B cell (primary cell): Measurements from ENCODE around the gene KPNA2. TPM values are rescaled to one million over a fixed set of nuclear protein-coding genes. Genes with fewer than 3 reads are reported as not detected.

Experiments
- ATAC-seq: fragments of 200-7000 bp; cut with Tn5 transposase; one replicate; pipeline ENCODE4 v1.10.0; 2021; ENCODE audit warnings: low read depth, mild to moderate bottlenecking, moderate number of reproducible peaks, moderate library complexity
- CTCF ChIA-PET: fragments of 350-600 bp; sonication (Branson Sonifier 250); formaldehyde crosslinking; loops from one replicate; lab custom pipeline; 2021; ENCODE audit warnings: antibody characterized with exemption, inconsistent platforms; lab: Charles Lee
- POLR2A ChIA-PET: fragments of 350-600 bp; sonication (Branson Sonifier 250); formaldehyde crosslinking; loops from one replicate; lab custom pipeline; 2021; ENCODE audit warnings: antibody characterized with exemption; lab: Charles Lee
- DNase-seq: peaks from one replicate; pipeline ENCODE4 v3.0.0; 2013
- H2AFZ ChIP-seq: 2 replicates; pipeline ENCODE4 v1.6.1; 2012; ENCODE audit warnings: mild to moderate bottlenecking, low read depth, low read length; ENCODE audit not compliant: insufficient read depth, poor library complexity, severe bottlenecking
- H3K27ac ChIP-seq, 2 donors: 1 replicate in 1 of 2; 2 replicates in 1 of 2; pipeline ENCODE4 v1.5.1; 2012 to 2013; ENCODE audit warnings: low read length in 2 of 2, mild to moderate bottlenecking in 2 of 2, moderate library complexity in 1 of 2
- H3K27me3 ChIP-seq, 4 experiments: fragments of 200-600 bp in 1 of 4; sonication (generic) in 1 of 4; replicated peaks in 1 of 4; 1 replicate in 2 of 4; 2 replicates in 2 of 4; pipeline versions ENCODE4 v1.6.1 to v1.7.0; 2013 to 2016; ENCODE audit warnings: low read length in 3 of 4, mild to moderate bottlenecking in 2 of 4, mixed read lengths in 1 of 4, moderate library complexity in 1 of 4; ENCODE audit not compliant: insufficient read depth in 4 of 4, control insufficient read depth in 3 of 4; ENCODE audit errors: control extremely low read depth in 1 of 4
- H3K36me3 ChIP-seq, 2 experiments: replicated peaks in 1 of 2; 1 replicate in 1 of 2; 2 replicates in 1 of 2; pipeline versions ENCODE4 v1.6.1 to v1.7.1; 2013; ENCODE audit warnings: low read length in 1 of 2; ENCODE audit not compliant: insufficient read depth in 2 of 2, control insufficient read depth in 1 of 2; ENCODE audit errors: control extremely low read depth in 1 of 2, extremely low read depth in 1 of 2
- H3K4me1 ChIP-seq, 2 donors: fragments of 200-600 bp in 1 of 2; sonication (generic) in 1 of 2; 1 replicate in 1 of 2; 2 replicates in 1 of 2; pipeline versions ENCODE4 v1.5.1 to v1.6.1; 2013 to 2017; ENCODE audit warnings: low read length in 2 of 2; ENCODE audit not compliant: control insufficient read depth in 2 of 2, insufficient read depth in 2 of 2
- H3K4me2 ChIP-seq: replicated peaks from 2 replicates; pipeline ENCODE3; 2012; ENCODE audit warnings: mild to moderate bottlenecking, low read depth, low read length; ENCODE audit not compliant: poor library complexity, severe bottlenecking
- H3K4me3 ChIP-seq, 5 experiments: fragments of 200-600 bp in 1 of 5; sonication (generic) in 1 of 5; 1 replicate in 3 of 5; 2 replicates in 2 of 5; pipeline versions ENCODE4 v1.5.1 to v1.7.0; 2011 to 2016; ENCODE audit warnings: low read length in 4 of 5, mild to moderate bottlenecking in 4 of 5, low read depth in 2 of 5, control low read depth in 1 of 5, moderate library complexity in 1 of 5; ENCODE audit not compliant: insufficient read depth in 1 of 5; ENCODE audit errors: control extremely low read depth in 1 of 5, extremely low read depth in 1 of 5
- H3K79me2 ChIP-seq: fragments of 200-600 bp; sonication (generic); one replicate; pipeline ENCODE4 v1.6.0; 2016; ENCODE audit warnings: low read length; ENCODE audit not compliant: control insufficient read depth, insufficient read depth
- H3K9ac ChIP-seq: fragments of 200-600 bp; sonication (generic); 2 replicates; pipeline ENCODE4 v1.6.1; 2017; ENCODE audit warnings: mild to moderate bottlenecking, low read length, moderate library complexity
- H3K9me3 ChIP-seq, 3 donors: one replicate each; pipeline versions ENCODE4 v1.6.1 to v1.7.1; 2013; ENCODE audit warnings: low read length in 2 of 3; ENCODE audit not compliant: control insufficient read depth in 2 of 3, insufficient read depth in 1 of 3; ENCODE audit errors: control extremely low read depth in 1 of 3
- H4K20me1 ChIP-seq: 2 replicates; pipeline ENCODE4 v1.6.0; 2012; ENCODE audit warnings: mild to moderate bottlenecking, low read length; ENCODE audit not compliant: insufficient read depth, control insufficient read depth, poor library complexity, severe bottlenecking
- H3K27ac Mint-ChIP-seq: one replicate; pipeline ENCODE4 v1.8.0; 2021; ENCODE audit warnings: mixed read lengths
- H3K27me3 Mint-ChIP-seq: one replicate; pipeline ENCODE4 v1.8.0; 2021; ENCODE audit warnings: mixed read lengths
- H3K4me1 Mint-ChIP-seq: one replicate; pipeline ENCODE4 v1.8.0; 2021; ENCODE audit warnings: mixed read lengths
- H3K4me3 Mint-ChIP-seq: one replicate; pipeline ENCODE4 v1.8.0; 2021; ENCODE audit warnings: mixed read lengths
- H3K9me3 Mint-ChIP-seq: one replicate; pipeline ENCODE4 v1.8.0; 2022; ENCODE audit warnings: mixed read lengths; ENCODE audit not compliant: insufficient read depth
- CTCF ChIP-seq: fragments of 200-600 bp; IDR thresholded peaks from one replicate; pipeline ENCODE4 v1.8.0; 2022; ENCODE audit warnings: antibody characterized with exemption, mild to moderate bottlenecking
- EZH2 ChIP-seq: IDR thresholded peaks from 2 replicates; pipeline ENCODE4 v1.6.1; 2012; ENCODE audit warnings: borderline replicate concordance, low read depth, mild to moderate bottlenecking, moderate library complexity, low read length; ENCODE audit not compliant: insufficient read depth, poor library complexity, severe bottlenecking
- WGBS: methylation state at CpG from one replicate; pipeline ENCODE4 v1.1.5; 2013; ENCODE audit warnings: missing lambda C conversion rate; ENCODE audit not compliant: insufficient coverage; 5-methylcytosine and 5-hydroxymethylcytosine counted together
- intact Hi-C: fragments of 100-400 bp; cut with micrococcal nuclease; formaldehyde crosslinking; loops from one replicate; pipeline ENCODE4 v1.10.0; 2022
- polyA plus RNA-seq: library from polyadenylated mRNA; depleted of rRNA; stranded (reverse); fragments of >200 nt; gene quantifications from 2 replicates; pipeline ENCODE4 v1.2.3, GENCODE V29; 2012
- total RNA-seq, 2 donors: library from RNA; stranded (reverse); fragments of 120-200 nt in 1 of 2; gene quantifications; 1 replicate in 1 of 2; 2 replicates in 1 of 2; pipeline versions ENCODE4 v1.2.3 to v1.2.4, GENCODE V29; 2013 to 2022

KPNA2 gene
- total and polyA plus RNA-seq, 2 donors (not counting 1 experiment from before 2014, with no cell fraction given), result 20.0 to 25.2 TPM

- Histone ChIP-seq H2AFZ (peak overlapping the region; percentile 68), H3K9ac (no peak overlapping the region), H3K4me1 (peaks cover 5% of the 10 kb centered on the region in 2 donors), H3K27ac (no peak overlapping the region), H3K9me3 (no peaks in the 10 kb centered on the region), H3K79me2 (no peaks in the 10 kb centered on the region), H3K4me2 (peak overlapping the region; percentile 67), H3K27me3 (peaks cover 0 to 3% (median 0%) of the 10 kb centered on the region in 4 experiments), H4K20me1 (no peaks in the 10 kb centered on the region), H3K36me3 (no peaks in the 10 kb centered on the region), H3K4me3 (peak overlapping the region in 3 of 5 experiments; percentile 20 to 39 (median 30))
- CTCF ChIA-PET, result interaction anchor here (1.1 to 3.5 kb wide), 3 partner anchors 8 to 26 kb away, joined by 3 to 16 read pairs (median 6); no protein-coding TSS in a partner anchor
- Mint-ChIP-seq H3K4me3 (peak overlapping the region; percentile 44), H3K4me1 (peaks cover 3% of the 10 kb centered on the region), H3K27me3 (no peaks in the 10 kb centered on the region), H3K9me3 (no peaks in the 10 kb centered on the region), H3K27ac (no peak overlapping the region)
- peak; percentile 67 for DNase-seq
- intact Hi-C loops, result no loop called here
- POLR2A ChIA-PET, result no interaction called here
- no peak for TF ChIP-seq EZH2
- TF ChIP-seq CTCF, result peak; percentile 75
- 60% methylated on average over 13 of the region's 20 CpGs for WGBS
- ATAC-seq, result no peak
Observed at GRCh38 chr17:68011199-68011665, 24.3 kb upstream of the KPNA2 start.

GRCh38 chr17:68013385-68013784 lies 22.1 kb upstream of the KPNA2 start:
- Histone ChIP-seq H3K79me2 (no peaks in the 10 kb centered on the region), H3K9ac (no peak overlapping the region), H3K27me3 (peaks cover 0 to 3% (median 0%) of the 10 kb centered on the region in 4 experiments), H3K4me3 (no peak overlapping the region), H3K9me3 (no peaks in the 10 kb centered on the region), H4K20me1 (no peaks in the 10 kb centered on the region), H3K27ac (no peak overlapping the region), H2AFZ (no peak overlapping the region), H3K4me1 (peaks cover 5% of the 10 kb centered on the region in 2 donors), H3K4me2 (no peak overlapping the region), H3K36me3 (no peaks in the 10 kb centered on the region)
- Mint-ChIP-seq H3K27ac (no peak overlapping the region), H3K27me3 (no peaks in the 10 kb centered on the region), H3K4me3 (no peak overlapping the region), H3K4me1 (peaks cover 5% of the 10 kb centered on the region), H3K9me3 (no peaks in the 10 kb centered on the region)
- no peak for TF ChIP-seq CTCF
- TF ChIP-seq EZH2, result no peak
- ATAC-seq, result no peak
- intact Hi-C loops, result no loop called here
- no peak for DNase-seq
- ChIA-PET CTCF (no interaction called here), POLR2A (no interaction called here)
